PFSK-1 (cell line): ENCODE data around the gene EVI5.

Experiments used
- FOXP2 ChIP-seq: optimal IDR thresholded peaks from 2 replicates; pipeline ENCODE3; 2011; ENCODE audit warnings: borderline replicate concordance, control low read depth, inconsistent platforms; ENCODE audit not compliant: insufficient read depth; ENCODE audit errors: extremely low read length, extremely low read depth
- POLR2AphosphoS5 ChIP-seq: IDR thresholded peaks from 2 replicates; pipeline ENCODE4 v1.6.1; 2012; ENCODE audit warnings: low read depth, mild to moderate bottlenecking, control low read depth, low read length, moderate library complexity
- REST ChIP-seq, 2 experiments: IDR thresholded peaks; 2 replicates each; pipeline versions ENCODE4 v1.6.1 to v1.8.0; 2011 to 2012; ENCODE audit warnings: low read depth in 2 of 2, low read length in 2 of 2, control low read depth in 1 of 2, inconsistent platforms in 1 of 2, mild to moderate bottlenecking in 1 of 2, moderate library complexity in 1 of 2; ENCODE audit not compliant: insufficient read depth in 1 of 2
- SIN3A ChIP-seq: IDR thresholded peaks from 2 replicates; pipeline ENCODE4 v1.6.1; 2012; ENCODE audit warnings: mild to moderate bottlenecking, low read length, moderate library complexity, borderline replicate concordance; ENCODE audit not compliant: insufficient read depth
- TAF1 ChIP-seq: IDR thresholded peaks from 2 replicates; pipeline ENCODE4 v1.6.1; 2012; ENCODE audit warnings: low read length, control low read depth, borderline replicate concordance; ENCODE audit not compliant: insufficient read depth

- TF ChIP-seq FOXP2 (no peak), REST (IDR thresholded peaks at IDR 0.05; ENCODE audit: insufficient read depth in 1 of 2, low read depth in 2 of 2, low read length in 2 of 2) (no peak), SIN3A (no peak), POLR2AphosphoS5 (no peak), TAF1 (no peak)
Observed at GRCh38 chr1:92556350-92556749, 228.6 kb downstream of the EVI5 start.
